ENCODE measurements around the gene TANGO6.
A peak's percentile ranks its signal among the peaks of the same experiment; 100 is the strongest.
"Not testable (repeated sequence)": the region's sequence is repeated elsewhere in the genome, so short reads cannot be mapped to it uniquely, and the experiment has no call there.

The TANGO6 gene

DNA sequence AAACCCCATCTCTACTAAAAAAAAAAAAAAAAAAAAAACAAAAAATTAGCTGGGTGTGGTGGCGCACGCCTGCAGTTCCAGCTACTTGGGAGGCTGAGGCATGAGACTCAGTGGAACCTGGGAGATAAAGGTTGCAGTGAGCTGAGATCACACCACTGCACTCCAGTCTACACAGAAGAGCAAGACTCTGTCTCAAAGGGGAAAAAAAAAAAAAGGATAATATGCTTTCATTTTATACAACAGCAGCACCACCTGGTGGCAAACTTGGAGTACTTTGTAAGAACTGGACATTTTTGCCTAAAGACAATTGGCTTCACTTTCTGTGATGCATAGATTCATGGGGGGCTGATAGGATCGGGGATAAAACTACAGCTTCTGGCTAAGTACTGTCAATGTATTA lies 280.6 kb downstream of the TANGO6 start:
- CTCF ChIA-PET, result interaction anchor here (0.7 to 4.2 kb wide), 7 partner anchors 11 to 276 kb away, joined by 4 to 26 read pairs (median 6); partner anchors contain the start of gene HAS3
- TF ChIP-seq LEF1 (IDR thresholded peaks at IDR 0.05; ENCODE audit: borderline replicate concordance) (no peak), ELF4 (IDR thresholded peaks at IDR 0.05) (no peak), FOXM1 (IDR thresholded peaks at IDR 0.05; ENCODE audit: borderline replicate concordance) (no peak), ZNF384 (IDR thresholded peaks at IDR 0.05) (peak; percentile 98), ARNT (IDR thresholded peaks at IDR 0.05) (no peak)
- TF ChIP-seq, protein P1, sequence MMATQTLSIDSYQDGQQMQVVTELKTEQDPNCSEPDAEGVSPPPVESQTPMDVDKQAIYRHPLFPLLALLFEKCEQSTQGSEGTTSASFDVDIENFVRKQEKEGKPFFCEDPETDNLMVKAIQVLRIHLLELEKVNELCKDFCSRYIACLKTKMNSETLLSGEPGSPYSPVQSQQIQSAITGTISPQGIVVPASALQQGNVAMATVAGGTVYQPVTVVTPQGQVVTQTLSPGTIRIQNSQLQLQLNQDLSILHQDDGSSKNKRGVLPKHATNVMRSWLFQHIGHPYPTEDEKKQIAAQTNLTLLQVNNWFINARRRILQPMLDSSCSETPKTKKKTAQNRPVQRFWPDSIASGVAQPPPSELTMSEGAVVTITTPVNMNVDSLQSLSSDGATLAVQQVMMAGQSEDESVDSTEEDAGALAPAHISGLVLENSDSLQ (IDR thresholded peaks at IDR 0.05), result no peak
- POLR2A ChIA-PET, result interaction anchor here (0.6 to 1.8 kb wide), 3 partner anchors 9 to 588 kb away, joined by 3 to 6 read pairs (median 4); partner anchors contain the start of gene UTP4
- peak; percentile 58 for DNase-seq (ENCODE audit: extremely low spot score)

DNA sequence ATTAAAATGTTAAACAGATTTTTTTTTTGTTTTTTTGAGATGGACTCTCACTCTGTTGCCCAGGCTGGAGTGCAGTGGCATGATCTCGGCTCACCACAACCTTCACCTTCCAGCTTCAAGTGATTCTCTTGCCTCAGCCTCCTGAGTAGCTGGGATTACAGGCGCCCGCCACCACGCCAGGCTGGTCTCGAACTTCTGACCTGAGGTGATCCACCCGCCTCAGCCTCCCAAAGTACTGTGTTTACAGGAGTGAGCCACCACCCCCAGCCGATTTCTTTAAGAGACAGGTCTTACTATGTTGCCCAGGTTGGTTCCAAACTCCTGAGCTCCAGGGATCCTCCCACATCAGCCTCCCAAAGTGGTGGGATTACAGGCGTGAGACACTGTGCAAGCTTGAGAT lies 281.1 kb downstream of the TANGO6 start:
- POLR2A ChIA-PET, result interaction anchor here (0.6 to 1.8 kb wide), 4 partner anchors 8 to 589 kb away, joined by 3 to 6 read pairs (median 4); partner anchors contain the start of gene UTP4

DNA sequence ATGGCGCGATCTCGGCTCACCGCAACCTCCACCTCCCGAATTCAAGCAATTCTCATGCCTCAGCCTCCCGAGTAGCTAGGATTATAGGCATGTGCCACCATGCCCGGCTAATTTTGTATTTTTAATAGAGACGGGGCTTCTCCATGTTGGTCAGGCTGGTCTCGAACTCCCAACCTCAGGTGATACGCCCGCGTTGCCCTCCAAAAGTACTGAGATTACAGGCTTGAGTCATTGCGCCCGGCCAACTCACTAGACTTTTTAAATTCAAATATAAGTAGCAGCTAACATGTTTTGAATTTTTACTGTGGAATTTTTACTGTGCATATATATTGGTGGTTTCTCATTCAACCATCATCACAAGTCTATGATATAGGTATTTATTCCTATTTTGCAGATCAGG lies 281.6 kb downstream of the TANGO6 start:
- ChIA-PET CTCF (interaction anchor here (0.6 to 4.2 kb wide), 4 partner anchors 12 to 596 kb away, joined by 3 to 26 read pairs (median 5); no protein-coding TSS in a partner anchor), POLR2A (interaction anchor here (0.9 kb wide), 1 partner anchor 281 kb away, joined by 3 read pairs; no protein-coding TSS in a partner anchor)
- DNase-seq (ENCODE audit: extremely low spot score), result not testable (repeated sequence)

More for the DNA sequence above, 281.1 kb downstream of the TANGO6 start:
- CTCF ChIA-PET, result interaction anchor here (0.7 to 4.2 kb wide), 4 partner anchors 11 to 270 kb away, joined by 5 to 26 read pairs (median 8); no protein-coding TSS in a partner anchor
- DNase-seq (ENCODE audit: extremely low spot score), result not testable (repeated sequence)

DNA sequence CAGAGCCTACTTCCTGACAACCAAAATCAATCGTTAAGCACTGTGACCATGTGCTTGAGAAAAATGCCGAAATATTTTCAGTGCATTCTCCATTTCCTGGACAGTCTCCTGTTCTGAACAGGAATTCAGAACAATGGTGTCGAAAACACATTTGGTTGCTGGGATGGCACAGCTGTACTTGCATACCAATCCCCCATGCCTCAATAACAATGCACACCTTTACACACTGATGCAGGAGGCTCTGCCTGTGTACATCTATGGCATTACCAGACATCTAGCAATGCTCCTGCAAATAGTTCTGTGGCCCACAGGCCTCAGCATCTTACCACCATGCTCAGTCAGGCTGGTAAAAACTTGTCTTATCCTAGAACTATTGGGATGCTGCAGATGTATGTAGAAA lies 282.9 kb downstream of the TANGO6 start:
- no peak for DNase-seq (ENCODE audit: extremely low spot score)
- TF ChIP-seq TARDBP (IDR thresholded peaks at IDR 0.05) (no peak), BHLHE40 (IDR thresholded peaks at IDR 0.05; ENCODE audit: borderline replicate concordance) (no peak), SP1 (IDR thresholded peaks at IDR 0.05) (no peak), HDGF (IDR thresholded peaks at IDR 0.05; ENCODE audit: borderline replicate concordance) (no peak), FOXK2 (IDR thresholded peaks at IDR 0.05) (no peak), FOXA1 (IDR thresholded peaks at IDR 0.05) (no peak), CTBP1 (IDR thresholded peaks at IDR 0.05; ENCODE audit: borderline replicate concordance) (no peak), ARNT (IDR thresholded peaks at IDR 0.05) (no peak), SUZ12 (IDR thresholded peaks at IDR 0.05) (no peak), LEF1 (IDR thresholded peaks at IDR 0.05; ENCODE audit: borderline replicate concordance) (no peak), ZNF384 (IDR thresholded peaks at IDR 0.05) (no peak), ELF4 (IDR thresholded peaks at IDR 0.05) (no peak), NFRKB (IDR thresholded peaks at IDR 0.05) (no peak)
- TF ChIP-seq, protein P1 (IDR thresholded peaks at IDR 0.05), result no peak
- POLR2A ChIA-PET, result no interaction called here
- CTCF ChIA-PET, result interaction anchor here (1.1 kb wide), 1 partner anchor 597 kb away, joined by 3 read pairs; no protein-coding TSS in a partner anchor

DNA sequence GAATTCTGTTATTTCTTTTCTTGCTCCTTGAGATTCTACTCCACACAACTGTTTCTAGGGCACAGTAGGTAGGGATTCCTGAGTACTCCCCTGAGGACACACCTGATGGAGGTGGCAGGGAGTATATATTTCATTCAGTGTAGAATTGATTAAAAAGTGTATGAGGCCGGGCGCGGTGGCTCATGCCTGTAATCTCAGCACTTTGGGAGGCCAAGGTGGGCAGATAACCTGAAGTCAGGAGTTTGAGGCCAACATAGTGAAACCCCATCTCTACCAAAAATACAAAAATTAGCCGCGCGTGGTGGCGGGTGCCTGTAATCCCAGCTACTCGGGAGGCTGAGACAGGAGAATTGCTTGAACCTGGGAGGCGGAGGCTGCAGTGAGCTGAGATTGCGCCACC lies 283.5 kb downstream of the TANGO6 start:
- DNase-seq (ENCODE audit: extremely low spot score); POLR2A ChIA-PET: not testable (repeated sequence)
- CTCF ChIA-PET, result interaction anchor here (0.6 kb wide), 1 partner anchor 254 kb away, joined by 4 read pairs; no protein-coding TSS in a partner anchor

DNA sequence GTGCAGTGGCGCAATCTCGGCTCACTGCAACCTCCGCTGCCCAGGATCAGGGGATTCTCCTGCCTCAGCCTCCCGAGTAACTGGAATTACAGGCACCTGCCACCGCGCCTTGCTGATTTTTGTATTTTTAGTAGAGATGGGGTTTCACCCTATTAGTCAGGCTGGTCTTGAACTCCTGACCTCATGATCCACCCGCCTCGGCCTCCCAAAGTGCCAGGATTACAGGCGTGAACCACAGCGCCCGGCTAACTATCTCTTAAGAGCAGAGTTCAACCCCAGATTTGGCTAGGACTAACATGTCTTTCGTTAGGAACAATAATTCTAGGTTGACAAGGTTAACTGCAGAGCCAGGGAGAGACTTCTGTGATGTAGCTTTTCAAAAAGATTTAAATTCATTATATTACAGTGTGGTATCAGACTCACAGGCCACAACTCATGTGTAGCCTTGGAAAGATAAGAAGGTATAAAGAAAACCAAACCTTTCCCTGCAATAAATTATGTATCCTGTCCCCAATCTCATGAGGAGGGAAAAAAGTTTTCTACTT lies 284.7 kb downstream of the TANGO6 start:
- ChIA-PET CTCF (interaction anchor here (1.0 kb wide), 1 partner anchor 22 kb away, joined by 3 read pairs; the partner anchor contains the start of gene HAS3), POLR2A (no interaction called here)
- TF ChIP-seq BHLHE40 (IDR thresholded peaks at IDR 0.05; ENCODE audit: borderline replicate concordance), result no peak
- no peak for TF ChIP-seq ARNT (IDR thresholded peaks at IDR 0.05)
- no peak for DNase-seq (ENCODE audit: extremely low spot score)

DNA sequence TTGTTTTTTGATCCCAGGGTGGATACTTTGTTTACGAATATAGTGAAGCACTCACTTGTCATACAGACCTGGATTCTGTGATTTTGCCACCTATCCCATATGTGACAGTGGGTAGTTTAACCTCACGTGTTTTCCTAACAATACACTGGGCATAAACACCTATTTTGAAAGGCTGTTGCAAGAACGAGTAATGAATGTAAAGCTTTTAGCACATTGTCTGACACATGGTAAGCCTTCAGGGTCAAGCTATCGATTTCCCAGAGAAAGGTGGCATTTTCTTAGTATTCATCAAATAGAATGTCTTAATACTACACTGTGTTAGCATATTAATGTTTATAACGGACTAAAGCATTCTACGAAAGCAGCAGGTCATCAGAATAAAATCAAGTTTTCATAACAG lies 287.1 kb downstream of the TANGO6 start:
- CTCF ChIA-PET, result interaction anchor here (0.9 to 1.7 kb wide), 2 partner anchors 12 to 18 kb away, joined by 3 to 6 read pairs; no protein-coding TSS in a partner anchor
- DNase-seq (ENCODE audit: extremely low spot score), result no peak
- POLR2A ChIA-PET, result interaction anchor here (0.6 kb wide), 1 partner anchor 204 kb away, joined by 3 read pairs; no protein-coding TSS in a partner anchor
- TF ChIP-seq SUZ12 (IDR thresholded peaks at IDR 0.05), result no peak
- TF ChIP-seq FOXA1 (IDR thresholded peaks at IDR 0.05), result no peak
- no peak for TF ChIP-seq ARNT (IDR thresholded peaks at IDR 0.05)
- no peak for TF ChIP-seq ELF4 (IDR thresholded peaks at IDR 0.05)
- TF ChIP-seq LEF1 (IDR thresholded peaks at IDR 0.05; ENCODE audit: borderline replicate concordance), result no peak
- TF ChIP-seq CTBP1 (IDR thresholded peaks at IDR 0.05; ENCODE audit: borderline replicate concordance), result no peak
- TF ChIP-seq NFRKB (IDR thresholded peaks at IDR 0.05), result no peak
- TF ChIP-seq FOXK2 (IDR thresholded peaks at IDR 0.05), result no peak

DNA sequence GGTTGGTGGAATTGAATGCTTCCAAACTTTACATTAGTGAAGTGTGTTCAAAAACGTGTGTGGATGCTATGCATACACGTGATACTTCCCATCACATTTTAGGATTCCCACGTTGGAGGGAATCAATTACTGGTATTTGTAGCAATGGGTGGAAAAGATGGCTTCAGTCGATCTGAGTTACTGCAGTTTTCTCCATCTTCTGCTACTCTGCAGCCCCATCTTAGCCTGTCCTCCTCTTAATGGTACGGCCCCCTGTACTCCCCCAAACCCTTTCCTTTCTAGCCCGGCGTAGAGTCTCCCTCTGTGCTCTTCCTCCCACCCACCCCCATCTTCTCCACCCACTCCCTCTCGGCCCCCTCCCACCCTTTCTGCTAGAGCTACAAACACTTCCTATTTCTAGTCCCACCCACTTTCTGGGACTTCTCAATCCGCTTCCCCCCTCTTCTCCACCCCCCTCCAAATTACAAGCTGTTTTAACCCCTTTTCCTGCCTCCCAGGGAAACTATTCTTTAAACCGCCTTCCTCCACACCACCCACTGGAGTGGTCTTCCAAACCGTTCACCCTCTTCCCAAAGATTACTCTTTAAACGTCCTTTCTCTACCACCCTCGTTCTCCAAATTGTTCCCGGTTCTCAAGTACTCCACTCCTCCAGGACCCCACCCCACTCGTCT lies 288.0 kb downstream of the TANGO6 start:
- CTCF ChIA-PET, result no interaction called here
- POLR2A ChIA-PET, result interaction anchor here (1.0 kb wide), 1 partner anchor 13 kb away, joined by 3 read pairs; no protein-coding TSS in a partner anchor
- TF ChIP-seq SP1 (IDR thresholded peaks at IDR 0.05) (no peak), ELF4 (IDR thresholded peaks at IDR 0.05) (no peak), FOXA1 (IDR thresholded peaks at IDR 0.05) (no peak), NFRKB (IDR thresholded peaks at IDR 0.05) (no peak), BHLHE40 (IDR thresholded peaks at IDR 0.05; ENCODE audit: borderline replicate concordance) (no peak)
- TF ChIP-seq, protein P1 (IDR thresholded peaks at IDR 0.05), result no peak
- peak; percentile 35 for DNase-seq (ENCODE audit: extremely low spot score)
